Type B pancreatic cell (in vitro differentiated cells): ENCODE results near the gene TRAF2. TPM values are rescaled to one million over a fixed set of nuclear protein-coding genes. Genes with fewer than 3 reads are reported as not detected.
"Not testable (repeated sequence)": the region's sequence is repeated elsewhere in the genome, so short reads cannot be mapped to it uniquely, and the experiment has no call there.

Experiments used
- DNase-seq: peaks from one replicate; pipeline ENCODE4 v3.0.0; 2021; ENCODE audit warnings: mixed read lengths; ENCODE audit not compliant: unreplicated experiment; ENCODE audit errors: extremely low spot score
- H3K27ac Mint-ChIP-seq: 2 replicates; pipeline ENCODE4 v1.8.0; 2021; ENCODE audit warnings: mild to moderate bottlenecking, mixed read lengths
- H3K27me3 Mint-ChIP-seq: 2 replicates; pipeline ENCODE4 v1.8.0; 2021; ENCODE audit warnings: mixed read lengths
- H3K36me3 Mint-ChIP-seq: 2 replicates; pipeline ENCODE4 v1.8.0; 2021; ENCODE audit warnings: mixed read lengths
- H3K4me1 Mint-ChIP-seq: one replicate; pipeline ENCODE4 v1.8.0; 2021; ENCODE audit warnings: mixed read lengths; ENCODE audit not compliant: unreplicated experiment
- H3K4me3 Mint-ChIP-seq: 2 replicates; pipeline ENCODE4 v1.8.0; 2021; ENCODE audit warnings: mild to moderate bottlenecking, mixed read lengths
- H3K9me3 Mint-ChIP-seq: 2 replicates; pipeline ENCODE4 v1.8.0; 2021; ENCODE audit warnings: mixed read lengths
- total RNA-seq: library from RNA; stranded (reverse); gene quantifications from 2 replicates; pipeline ENCODE4 v1.2.1, GENCODE V29; 2021; ENCODE audit warnings: low replicate concordance
- TF ChIP-seq, protein P1 (sequence below): fragments of 200-600 bp; sonication (generic); conservative IDR thresholded peaks from 2 replicates; pipeline ENCODE4 v1.5.0; 2021; ENCODE audit warnings: antibody characterized with exemption, mild to moderate bottlenecking

TRAF2 gene
- total RNA-seq, 1 donor from 2014 or later: 22.3 TPM

DNA sequence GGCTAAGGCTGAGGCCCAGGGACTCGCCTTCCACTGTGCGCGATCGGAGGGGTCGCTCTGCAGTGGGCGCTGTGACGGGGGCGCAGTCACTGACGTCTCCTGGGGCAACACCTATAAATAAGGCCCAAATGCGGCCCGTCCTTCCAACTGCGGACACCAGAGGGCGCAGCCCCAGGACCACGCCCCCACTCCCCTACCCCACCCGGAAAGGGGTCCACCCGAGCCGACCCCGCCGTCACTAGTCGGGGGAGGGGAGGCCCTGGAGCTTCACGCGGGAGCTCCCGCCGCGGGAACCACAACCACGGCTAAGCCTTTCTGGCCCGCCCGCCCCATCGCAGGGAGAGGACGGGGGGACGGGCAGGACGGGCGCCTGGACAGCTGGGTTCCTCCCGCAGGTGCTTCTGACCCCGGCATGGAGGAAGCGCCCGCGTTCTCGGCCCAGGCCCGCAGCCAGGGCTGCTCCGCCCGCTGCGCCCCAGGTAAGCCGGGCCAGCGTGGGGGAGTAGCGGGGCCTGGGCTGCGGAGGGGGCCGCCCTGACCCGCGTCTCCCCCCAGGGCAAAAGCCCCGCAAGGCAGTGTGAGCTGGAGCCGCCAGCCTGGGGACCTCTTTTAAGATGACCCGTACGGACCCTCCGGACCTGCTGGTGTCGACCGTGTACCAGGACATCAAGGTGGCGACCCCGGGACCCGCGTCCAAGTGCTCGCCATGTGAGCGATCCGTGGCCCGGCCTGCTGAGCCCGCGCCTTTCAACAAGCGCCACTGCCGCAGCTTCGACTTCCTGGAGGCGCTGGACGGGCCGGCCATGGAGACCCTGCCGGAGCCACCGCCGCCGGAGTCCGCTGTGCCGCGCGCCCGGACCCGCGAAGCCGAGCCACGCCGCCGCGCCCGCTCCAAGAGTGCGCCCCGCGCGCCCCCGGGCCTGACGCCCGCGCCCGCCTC is 42.2 kb upstream of the TRAF2 start:
- Mint-ChIP-seq H3K27me3 (peaks cover 12% of the 10 kb centered on the region), H3K4me3 (peak overlapping the region; percentile 17)
- H3K36me3 Mint-ChIP-seq, H3K27ac Mint-ChIP-seq, DNase-seq, H3K4me1 Mint-ChIP-seq, H3K9me3 Mint-ChIP-seq: not testable (repeated sequence)
- TF ChIP-seq, protein P1, sequence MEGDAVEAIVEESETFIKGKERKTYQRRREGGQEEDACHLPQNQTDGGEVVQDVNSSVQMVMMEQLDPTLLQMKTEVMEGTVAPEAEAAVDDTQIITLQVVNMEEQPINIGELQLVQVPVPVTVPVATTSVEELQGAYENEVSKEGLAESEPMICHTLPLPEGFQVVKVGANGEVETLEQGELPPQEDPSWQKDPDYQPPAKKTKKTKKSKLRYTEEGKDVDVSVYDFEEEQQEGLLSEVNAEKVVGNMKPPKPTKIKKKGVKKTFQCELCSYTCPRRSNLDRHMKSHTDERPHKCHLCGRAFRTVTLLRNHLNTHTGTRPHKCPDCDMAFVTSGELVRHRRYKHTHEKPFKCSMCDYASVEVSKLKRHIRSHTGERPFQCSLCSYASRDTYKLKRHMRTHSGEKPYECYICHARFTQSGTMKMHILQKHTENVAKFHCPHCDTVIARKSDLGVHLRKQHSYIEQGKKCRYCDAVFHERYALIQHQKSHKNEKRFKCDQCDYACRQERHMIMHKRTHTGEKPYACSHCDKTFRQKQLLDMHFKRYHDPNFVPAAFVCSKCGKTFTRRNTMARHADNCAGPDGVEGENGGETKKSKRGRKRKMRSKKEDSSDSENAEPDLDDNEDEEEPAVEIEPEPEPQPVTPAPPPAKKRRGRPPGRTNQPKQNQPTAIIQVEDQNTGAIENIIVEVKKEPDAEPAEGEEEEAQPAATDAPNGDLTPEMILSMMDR: peak; percentile 78

DNA sequence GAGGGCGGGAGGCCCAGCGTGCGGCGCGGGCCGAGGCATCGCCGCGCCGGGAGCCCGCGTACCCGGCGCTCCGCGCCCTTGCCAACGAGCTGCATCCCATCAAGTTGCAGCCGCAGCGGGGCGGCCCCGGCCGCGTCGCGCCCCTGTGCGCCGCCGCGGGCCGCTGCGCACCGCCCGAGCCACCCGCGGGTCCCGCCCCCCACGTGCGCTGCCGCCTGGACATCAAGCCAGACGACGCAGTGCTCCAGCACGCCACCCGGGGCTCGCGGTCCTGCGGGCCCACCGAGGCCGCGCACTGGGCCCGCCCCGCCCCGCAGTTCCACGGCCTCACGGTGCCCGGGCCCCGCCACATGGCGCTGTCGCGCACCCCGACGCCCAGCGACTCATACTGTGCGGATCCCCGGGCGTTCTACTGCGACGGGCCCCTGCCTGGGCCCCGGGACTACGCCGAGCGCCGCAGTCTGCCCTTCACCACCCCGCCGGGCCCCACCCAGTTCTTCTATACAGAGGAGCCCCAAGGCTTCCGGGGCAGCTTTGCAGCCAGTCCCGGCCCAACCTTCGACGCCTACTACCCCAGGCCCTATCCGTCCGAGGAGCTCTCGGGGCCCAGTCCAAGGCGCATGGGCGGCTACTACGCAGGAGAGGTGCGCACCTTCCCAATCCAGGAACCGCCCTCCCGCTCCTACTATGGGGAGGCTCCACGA is 41.4 kb upstream of the TRAF2 start:
- DNase-seq: no peak
- peaks cover 4% of the 10 kb centered on the region for H3K4me1 Mint-ChIP-seq
- no peak overlapping the region for H3K4me3 Mint-ChIP-seq
- H3K36me3 Mint-ChIP-seq: no peaks in the 10 kb centered on the region
- no peak overlapping the region for H3K27ac Mint-ChIP-seq
- TF ChIP-seq, protein P1: no peak
- peaks cover 13% of the 10 kb centered on the region for H3K27me3 Mint-ChIP-seq
- no peaks in the 10 kb centered on the region for H3K9me3 Mint-ChIP-seq

DNA sequence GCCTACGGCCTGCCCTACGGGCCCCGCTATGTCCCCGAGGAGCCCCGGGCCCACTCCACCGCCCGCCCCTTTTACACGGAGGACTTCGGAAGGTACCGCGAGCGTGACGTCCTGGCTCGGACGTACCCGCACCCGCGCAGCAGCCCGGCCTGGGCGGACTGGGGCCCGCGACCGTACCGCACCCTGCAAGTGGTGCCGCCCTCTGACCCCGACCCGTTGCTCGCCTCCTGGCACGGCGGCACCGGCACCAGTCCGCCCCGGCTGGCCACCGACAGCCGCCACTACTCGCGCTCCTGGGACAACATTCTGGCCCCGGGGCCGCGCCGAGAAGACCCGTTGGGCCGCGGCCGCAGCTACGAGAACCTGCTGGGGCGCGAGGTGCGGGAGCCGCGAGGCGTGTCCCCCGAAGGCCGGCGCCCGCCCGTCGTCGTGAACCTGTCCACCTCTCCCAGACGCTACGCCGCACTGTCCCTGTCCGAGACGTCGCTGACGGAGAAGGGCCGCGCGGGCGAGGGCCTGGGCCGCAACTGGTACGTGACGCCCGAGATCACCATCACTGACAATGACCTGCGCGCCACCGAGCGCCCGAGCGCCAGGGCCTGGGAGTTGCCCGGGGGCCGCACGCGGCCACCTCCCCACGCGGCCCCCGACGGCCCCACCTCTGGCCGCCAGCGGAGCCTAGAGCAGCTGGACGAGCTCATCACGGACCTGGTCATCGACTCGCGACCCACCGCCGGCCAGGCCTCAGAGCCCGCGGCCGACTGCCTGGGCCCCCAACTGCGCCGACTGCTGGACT is 40.7 kb upstream of the TRAF2 start:
- Mint-ChIP-seq H3K4me3 (no peak overlapping the region), H3K27ac (no peak overlapping the region), H3K36me3 (no peaks in the 10 kb centered on the region), H3K4me1 (no peaks in the 10 kb centered on the region), H3K27me3 (peaks cover 13% of the 10 kb centered on the region), H3K9me3 (no peaks in the 10 kb centered on the region)
- TF ChIP-seq, protein P1: no peak
- no peak for DNase-seq

DNA sequence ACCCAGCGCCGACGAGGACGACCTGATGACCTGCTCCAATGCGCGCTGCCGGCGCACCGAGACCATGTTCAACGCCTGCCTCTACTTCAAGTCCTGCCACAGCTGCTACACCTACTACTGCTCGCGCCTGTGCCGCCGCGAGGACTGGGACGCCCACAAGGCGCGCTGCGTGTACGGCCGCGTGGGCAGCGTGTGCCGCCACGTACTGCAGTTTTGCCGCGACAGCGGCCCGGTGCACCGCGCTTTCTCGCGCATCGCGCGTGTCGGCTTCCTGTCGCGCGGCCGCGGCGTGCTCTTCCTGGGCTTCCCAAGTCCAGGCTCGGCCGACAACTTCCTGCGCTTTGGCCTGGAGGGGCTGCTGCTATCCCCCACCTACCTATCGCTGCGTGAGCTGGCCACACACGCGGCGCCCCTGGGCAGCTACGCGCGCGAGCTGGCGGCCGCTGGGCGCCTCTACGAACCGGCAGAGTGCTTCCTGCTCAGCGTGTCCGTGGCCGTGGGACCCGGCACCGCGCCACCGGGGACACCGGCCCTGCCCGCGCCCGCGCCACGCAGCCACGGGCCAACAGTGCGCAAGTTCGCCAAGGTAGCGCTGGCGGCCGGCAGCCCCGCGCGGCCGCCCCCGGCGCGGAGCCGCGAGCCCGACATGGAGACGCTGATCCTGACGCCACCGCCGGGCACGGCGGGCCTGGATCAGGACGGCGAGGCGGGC is 39.8 kb upstream of the TRAF2 start:
- no peaks in the 10 kb centered on the region for H3K4me1 Mint-ChIP-seq
- DNase-seq: no peak
- peaks cover 13% of the 10 kb centered on the region for H3K27me3 Mint-ChIP-seq
- no peaks in the 10 kb centered on the region for H3K36me3 Mint-ChIP-seq
- no peak overlapping the region for H3K27ac Mint-ChIP-seq
- peak overlapping the region; percentile 77 for H3K4me3 Mint-ChIP-seq
- no peaks in the 10 kb centered on the region for H3K9me3 Mint-ChIP-seq
- TF ChIP-seq, protein P1: no peak
